Activated B cell treated with CpG ODN at 0.5 μM for 24 hours (primary cell): ENCODE results near the gene TEX264. TPM values are rescaled to one million over a fixed set of nuclear protein-coding genes. Genes with fewer than 3 reads are reported as not detected.
A peak's percentile ranks its signal among the peaks of the same experiment; 100 is the strongest.

Experiments used
- ATAC-seq: fragments of 200-7000 bp; cut with Tn5 transposase; one replicate; pipeline ENCODE4 v1.10.0; 2021; ENCODE audit warnings: low read depth, mild to moderate bottlenecking, moderate library complexity
- CTCF ChIA-PET: fragments of 350-600 bp; sonication (Branson Sonifier 250); formaldehyde crosslinking; loops from one replicate; lab custom pipeline; 2021; ENCODE audit warnings: antibody characterized with exemption; lab: Charles Lee
- POLR2A ChIA-PET: fragments of 350-600 bp; sonication (Branson Sonifier 250); formaldehyde crosslinking; loops from one replicate; lab custom pipeline; 2021; ENCODE audit warnings: antibody characterized with exemption; lab: Charles Lee
- DNase-seq: peaks from one replicate; pipeline ENCODE4 v3.0.0; 2022
- H3K27ac Mint-ChIP-seq: one replicate; pipeline ENCODE4 v1.8.0; 2020; ENCODE audit warnings: mixed read lengths
- H3K27me3 Mint-ChIP-seq: one replicate; pipeline ENCODE4 v1.8.0; 2021; ENCODE audit warnings: mixed read lengths
- H3K36me3 Mint-ChIP-seq: one replicate; pipeline ENCODE4 v1.8.0; 2021; ENCODE audit warnings: low read depth, mixed read lengths
- H3K4me1 Mint-ChIP-seq: one replicate; pipeline ENCODE4 v1.8.0; 2021; ENCODE audit warnings: mixed read lengths
- H3K4me3 Mint-ChIP-seq: one replicate; pipeline ENCODE4 v1.8.0; 2020; ENCODE audit warnings: mild to moderate bottlenecking, mixed read lengths
- H3K9me3 Mint-ChIP-seq: one replicate; pipeline ENCODE4 v1.8.0; 2020; ENCODE audit warnings: mixed read lengths
- CTCF ChIP-seq: fragments of 200-600 bp; IDR thresholded peaks from one replicate; pipeline ENCODE4 v1.8.0; 2022; ENCODE audit warnings: antibody characterized with exemption, mild to moderate bottlenecking
- intact Hi-C: fragments of 100-400 bp; cut with micrococcal nuclease; formaldehyde crosslinking; loops from one replicate; pipeline ENCODE4 v1.15.1; 2024
- total RNA-seq: library from RNA; stranded (reverse); gene quantifications from 2 replicates; pipeline ENCODE4 v1.2.3, GENCODE V29; 2022

The TEX264 gene
- total RNA-seq, 1 donor from 2014 or later: 24.4 TPM

GRCh38 chr3:51670053-51670822 is 814 bp upstream of the TEX264 start:
- no peaks in the 10 kb centered on the region for H3K27me3 Mint-ChIP-seq
- DNase-seq: no peak
- ChIA-PET CTCF (interaction anchor here (0.6 to 6.7 kb wide), 8 partner anchors 11 to 376 kb away, joined by 3 to 89 read pairs (median 4); partner anchors contain the start of gene DCAF1), POLR2A (interaction anchor here (0.8 to 7.7 kb wide), 5 partner anchors 11 to 169 kb away, joined by 3 to 94 read pairs (median 5); partner anchors contain the start of gene DCAF1)
- peaks cover 10% of the 10 kb centered on the region for H3K36me3 Mint-ChIP-seq
- intact Hi-C loops: loop anchor here (5.0 kb wide), 3 partner anchors 867 to 1948 kb away; partner anchors contain the start of genes C3orf18, GMPPB, HEMK1 and UQCC5
- peak overlapping the region; percentile 66 for H3K27ac Mint-ChIP-seq
- ATAC-seq: no peak
- peak overlapping the region; percentile 89 for H3K4me3 Mint-ChIP-seq
- TF ChIP-seq CTCF: no peak
- peaks cover 49% of the 10 kb centered on the region for H3K4me1 Mint-ChIP-seq
- H3K9me3 Mint-ChIP-seq: no peaks in the 10 kb centered on the region

- Mint-ChIP-seq H3K9me3 (no peaks in the 10 kb centered on the region), H3K4me3 (peak overlapping the region; percentile 89), H3K27ac (peak overlapping the region; percentile 89), H3K27me3 (no peaks in the 10 kb centered on the region), H3K4me1 (peaks cover 59% of the 10 kb centered on the region), H3K36me3 (peaks cover 23% of the 10 kb centered on the region)
- DNase-seq (peak; percentile 57), ATAC-seq (peak; percentile 22)
- ChIA-PET CTCF (interaction anchor here (1.2 to 6.7 kb wide), 5 partner anchors 9 to 282 kb away, joined by 3 to 78 read pairs (median 7); partner anchors contain the start of gene DCAF1), POLR2A (interaction anchor here (0.6 to 7.7 kb wide), 12 partner anchors 10 to 1701 kb away, joined by 3 to 94 read pairs (median 6); partner anchors contain the start of genes ABHD14A, DCAF1, MANF and RAD54L2)
- intact Hi-C loops: loop anchor here (1.0 to 5.0 kb wide), 8 partner anchors 10 to 1950 kb away; partner anchors contain the start of genes C3orf18, GMPPB, HEMK1 and PARP3
- TF ChIP-seq CTCF: no peak
These were observed 853 bp downstream of the TEX264 start for GRCh38 chr3:51671734-51672475.

DNA sequence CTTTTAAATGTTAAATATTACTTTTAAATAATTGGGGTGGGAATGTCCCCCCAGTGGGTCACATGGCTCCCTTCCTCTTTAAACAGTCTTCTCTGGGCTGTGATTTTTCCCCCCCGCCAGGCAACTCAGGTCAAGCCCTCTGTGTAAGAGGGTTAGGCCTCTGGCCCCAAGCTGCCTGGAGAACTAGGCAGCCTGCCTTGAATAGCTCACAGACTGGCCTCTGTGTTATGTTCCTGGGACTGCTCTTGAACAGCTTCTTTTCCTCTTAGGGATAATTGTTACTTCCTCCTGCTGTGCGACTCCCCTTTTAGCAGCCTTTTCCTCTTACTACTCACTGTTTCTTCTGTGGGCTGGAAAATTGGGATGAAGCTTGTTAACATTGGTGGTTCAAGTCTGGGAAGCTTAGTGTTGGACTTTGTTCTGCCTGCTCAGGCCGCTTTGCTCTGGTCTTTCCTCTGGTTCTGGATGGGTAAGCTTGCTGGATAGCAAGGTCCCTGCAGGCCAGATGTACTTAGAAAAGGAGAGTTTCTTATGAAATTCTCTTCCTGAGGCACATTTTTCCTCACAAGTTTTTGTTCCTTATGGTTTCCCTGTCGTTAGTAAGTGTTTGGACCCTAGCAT is 2.2 kb downstream of the TEX264 start:
- Mint-ChIP-seq H3K36me3 (peaks cover 28% of the 10 kb centered on the region), H3K4me3 (peak overlapping the region; percentile 33), H3K4me1 (peaks cover 64% of the 10 kb centered on the region), H3K9me3 (no peaks in the 10 kb centered on the region), H3K27ac (peak overlapping the region; percentile 38), H3K27me3 (no peaks in the 10 kb centered on the region)
- intact Hi-C loops: loop anchor here (5.0 kb wide), 3 partner anchors 864 to 1951 kb away; partner anchors contain the start of genes C3orf18, GMPPB, HEMK1 and UQCC5
- POLR2A ChIA-PET: interaction anchor here (4.6 to 7.7 kb wide), 2 partner anchors 8 to 172 kb away, joined by 39 to 94 read pairs; partner anchors contain the start of gene DCAF1
- no peak for DNase-seq
- CTCF ChIA-PET: interaction anchor here (1.2 to 6.7 kb wide), 4 partner anchors 8 to 174 kb away, joined by 3 to 78 read pairs (median 12); partner anchors contain the start of gene DCAF1
- TF ChIP-seq CTCF: no peak
- no peak for ATAC-seq

- DNase-seq (no peak), ATAC-seq (no peak)
- Mint-ChIP-seq H3K36me3 (peaks cover 28% of the 10 kb centered on the region), H3K4me1 (peaks cover 71% of the 10 kb centered on the region), H3K4me3 (no peak overlapping the region), H3K9me3 (no peaks in the 10 kb centered on the region), H3K27me3 (no peaks in the 10 kb centered on the region), H3K27ac (no peak overlapping the region)
- CTCF ChIA-PET: interaction anchor here (1.3 to 6.7 kb wide), 2 partner anchors 7 to 33 kb away, joined by 3 to 78 read pairs; no protein-coding TSS in a partner anchor
- POLR2A ChIA-PET: interaction anchor here (4.6 to 7.7 kb wide), 2 partner anchors 8 to 173 kb away, joined by 39 to 94 read pairs; partner anchors contain the start of gene DCAF1
- no peak for TF ChIP-seq CTCF
- intact Hi-C loops: loop anchor here (5.0 kb wide), 3 partner anchors 863 to 1952 kb away; partner anchors contain the start of genes C3orf18, GMPPB, HEMK1 and UQCC5
These were observed 3.0 kb downstream of the TEX264 start for GRCh38 chr3:51673802-51674654.
